Breast epithelium (tissue), 4 donors: ENCODE data around the gene USP17L29. TPM values are rescaled to one million over a fixed set of nuclear protein-coding genes. Genes with fewer than 3 reads are reported as not detected.
A peak's percentile ranks its signal among the peaks of the same experiment; 100 is the strongest.
"Not testable (repeated sequence)": the region's sequence is repeated elsewhere in the genome, so short reads cannot be mapped to it uniquely, and the experiment has no call there.

Experiments
- DNase-seq, 2 donors: peaks; one replicate each; pipeline ENCODE4 v3.0.0-alpha.2; 2019; ENCODE audit warnings: low spot score in 2 of 2
- H3K27ac ChIP-seq, 2 donors: fragments of 200-600 bp; sonication (generic) in 1 of 2; one replicate each; pipeline ENCODE4 v1.5.1; 2016 to 2019; ENCODE audit warnings: mild to moderate bottlenecking in 1 of 2
- H3K27me3 ChIP-seq, 2 donors: fragments of 200-600 bp; sonication (generic) in 1 of 2; one replicate each; pipeline versions ENCODE4 v1.5.1 to v1.6.0; 2017 to 2019; ENCODE audit warnings: control low read depth in 1 of 2, mild to moderate bottlenecking in 1 of 2
- H3K36me3 ChIP-seq: fragments of 200-600 bp; one replicate; pipeline ENCODE4 v1.5.1; 2019
- H3K4me1 ChIP-seq, 2 donors: fragments of 200-600 bp; sonication (generic); one replicate each; pipeline ENCODE4 v1.5.1; 2016 to 2019; ENCODE audit warnings: control low read depth in 1 of 2
- H3K4me3 ChIP-seq, 3 donors: fragments of 200-600 bp; sonication (generic); 1 replicate in 2 of 3; 2 replicates in 1 of 3; pipeline ENCODE4 v1.5.1; 2016 to 2019; ENCODE audit warnings: mild to moderate bottlenecking in 3 of 3, moderate library complexity in 2 of 3
- H3K9me3 ChIP-seq, 2 donors: fragments of 200-600 bp; sonication (generic) in 1 of 2; one replicate each; pipeline ENCODE4 v1.5.1; 2016 to 2019; ENCODE audit warnings: control low read depth in 1 of 2
- CTCF ChIP-seq, 3 donors: fragments of 450-650 bp; IDR thresholded peaks; one replicate each; pipeline ENCODE4 v1.5.1; 2016 to 2017; ENCODE audit warnings: antibody characterized with exemption in 3 of 3, mild to moderate bottlenecking in 3 of 3, moderate library complexity in 3 of 3
- POLR2A ChIP-seq: fragments of 450-650 bp; IDR thresholded peaks from one replicate; pipeline ENCODE4 v1.6.1; 2016; ENCODE audit warnings: antibody characterized with exemption, mild to moderate bottlenecking, moderate library complexity
- POLR2AphosphoS5 ChIP-seq, 3 donors: sonication (generic); formaldehyde crosslinking; IDR thresholded peaks; one replicate each; pipeline ENCODE4 v1.6.1; 2017; ENCODE audit warnings: antibody characterized with exemption in 3 of 3
- intact Hi-C: fragments of 100-400 bp; cut with DNase I; formaldehyde crosslinking; loops from one replicate; pipeline ENCODE4 v1.15.1; 2023; ENCODE audit warnings: low total_unique reads
- total RNA-seq, 3 donors: library from RNA; depleted of rRNA; stranded (reverse); fragments of >200 nt; gene quantifications; one replicate each; pipeline ENCODE4 v1.1.0, GENCODE V29; 2016

Gene USP17L29
- total RNA-seq, 3 donors from 2014 or later: not detected

- H3K4me3 ChIP-seq: peak overlapping the region; percentile 22 to 64 (median 51)
- peak; percentile 27 to 61 for DNase-seq
These were observed 27.6 kb downstream of the USP17L29 start for GRCh38 chr4:9381012-9381534.

GRCh38 chr4:9384126-9384525, 30.7 kb downstream of the USP17L29 start:
- no peak for DNase-seq
- intact Hi-C loops: no loop called here
- no peaks in the 10 kb centered on the region for H3K4me1 ChIP-seq
- no peaks in the 10 kb centered on the region for H3K9me3 ChIP-seq
- H3K27me3 ChIP-seq: no peaks in the 10 kb centered on the region
- H3K27ac ChIP-seq: no peak overlapping the region
- no peaks in the 10 kb centered on the region for H3K36me3 ChIP-seq
- no peak overlapping the region for H3K4me3 ChIP-seq
- TF ChIP-seq POLR2AphosphoS5 (IDR thresholded peaks at IDR 0.05) (no peak), POLR2A (no peak), CTCF (IDR thresholded peaks at IDR 0.05) (no peak)

More at GRCh38 chr4:9381012-9381534, 27.6 kb downstream of the USP17L29 start:
- H3K36me3 ChIP-seq, H3K4me1 ChIP-seq, H3K9me3 ChIP-seq, H3K27me3 ChIP-seq, H3K27ac ChIP-seq, intact Hi-C loops: not testable (repeated sequence)
- peak in 2 of 3 donors; percentile 46 to 49 for TF ChIP-seq CTCF (IDR thresholded peaks at IDR 0.05)

GRCh38 chr4:9389001-9389400, 35.6 kb downstream of the USP17L29 start:
- DNase-seq, H3K4me3 ChIP-seq, H3K27ac ChIP-seq, intact Hi-C loops, H3K4me1 ChIP-seq, H3K9me3 ChIP-seq, H3K27me3 ChIP-seq, H3K36me3 ChIP-seq: not testable (repeated sequence)

Other genes starting within 250 kb of the USP17L29 start
- gene FAM90A26, start 183.2 kb upstream of the USP17L29 start, total RNA-seq: not detected
- gene USP17L10, start 143.0 kb upstream of the USP17L29 start, total RNA-seq: not detected
- gene USP17L11, start 138.2 kb upstream of the USP17L29 start, total RNA-seq: not detected
- gene USP17L12, start 133.5 kb upstream of the USP17L29 start, total RNA-seq: not detected
- gene USP17L13, start 128.7 kb upstream of the USP17L29 start, total RNA-seq: not detected
- not detected for gene USP17L15, start 119.3 kb upstream of the USP17L29 start, total RNA-seq
- not detected for gene USP17L17, start 109.8 kb upstream of the USP17L29 start, total RNA-seq
- gene USP17L18, start 105.0 kb upstream of the USP17L29 start, total RNA-seq: not detected
- gene USP17L19, start 100.3 kb upstream of the USP17L29 start, total RNA-seq: not detected
- gene USP17L20, start 95.5 kb upstream of the USP17L29 start, total RNA-seq: not detected
- not detected for gene USP17L21, start 90.8 kb upstream of the USP17L29 start, total RNA-seq
- gene USP17L22, start 86.0 kb upstream of the USP17L29 start, total RNA-seq: not detected
- not detected for gene USP17L24, start 28.5 kb upstream of the USP17L29 start, total RNA-seq
- gene USP17L25, start 23.7 kb upstream of the USP17L29 start, total RNA-seq: not detected
- gene USP17L26, start 19.0 kb upstream of the USP17L29 start, total RNA-seq: not detected
- not detected for gene USP17L5, start 14.2 kb upstream of the USP17L29 start, total RNA-seq
- gene USP17L27, start 9.5 kb upstream of the USP17L29 start, total RNA-seq: not detected
- not detected for gene USP17L28, start 4.7 kb upstream of the USP17L29 start, total RNA-seq
- gene USP17L30, start 9.5 kb downstream of the USP17L29 start, total RNA-seq: not detected
- gene DEFB131A, start 90.8 kb downstream of the USP17L29 start, total RNA-seq: not detected